HG03196 (cell line): ENCODE measurements around the gene ACP4.
"Not testable (repeated sequence)": the region's sequence is repeated elsewhere in the genome, so short reads cannot be mapped to it uniquely, and the experiment has no call there.

Experiments
- ATAC-seq: cut with Tn5 transposase; IDR thresholded peaks from one replicate; pipeline ENCODE4 v1.9.1; 2021; ENCODE audit not compliant: unreplicated experiment

ACP4 gene

DNA sequence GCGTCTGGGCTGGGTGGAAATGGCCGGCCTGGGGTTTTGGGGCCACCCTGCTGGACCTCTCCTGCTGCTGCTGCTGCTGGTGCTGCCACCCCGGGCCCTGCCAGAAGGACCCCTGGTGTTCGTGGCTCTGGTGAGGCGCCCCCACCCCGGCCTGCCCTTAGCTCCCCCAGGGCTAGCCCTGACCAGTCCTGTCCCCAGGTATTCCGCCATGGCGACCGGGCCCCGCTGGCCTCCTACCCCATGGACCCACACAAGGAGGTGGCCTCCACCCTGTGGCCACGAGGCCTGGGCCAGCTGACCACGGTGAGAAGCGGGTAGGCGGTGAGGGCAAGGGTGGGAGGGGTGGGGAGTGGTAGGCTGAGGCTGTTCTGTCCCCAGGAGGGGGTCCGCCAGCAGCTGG, at the start of gene ACP4:
ACP4 (plus strand) TSS at position 20 of the 400 bp plus-strand sequence; CDS start at position 20, 0 bp downstream.
- no peak for ATAC-seq

DNA sequence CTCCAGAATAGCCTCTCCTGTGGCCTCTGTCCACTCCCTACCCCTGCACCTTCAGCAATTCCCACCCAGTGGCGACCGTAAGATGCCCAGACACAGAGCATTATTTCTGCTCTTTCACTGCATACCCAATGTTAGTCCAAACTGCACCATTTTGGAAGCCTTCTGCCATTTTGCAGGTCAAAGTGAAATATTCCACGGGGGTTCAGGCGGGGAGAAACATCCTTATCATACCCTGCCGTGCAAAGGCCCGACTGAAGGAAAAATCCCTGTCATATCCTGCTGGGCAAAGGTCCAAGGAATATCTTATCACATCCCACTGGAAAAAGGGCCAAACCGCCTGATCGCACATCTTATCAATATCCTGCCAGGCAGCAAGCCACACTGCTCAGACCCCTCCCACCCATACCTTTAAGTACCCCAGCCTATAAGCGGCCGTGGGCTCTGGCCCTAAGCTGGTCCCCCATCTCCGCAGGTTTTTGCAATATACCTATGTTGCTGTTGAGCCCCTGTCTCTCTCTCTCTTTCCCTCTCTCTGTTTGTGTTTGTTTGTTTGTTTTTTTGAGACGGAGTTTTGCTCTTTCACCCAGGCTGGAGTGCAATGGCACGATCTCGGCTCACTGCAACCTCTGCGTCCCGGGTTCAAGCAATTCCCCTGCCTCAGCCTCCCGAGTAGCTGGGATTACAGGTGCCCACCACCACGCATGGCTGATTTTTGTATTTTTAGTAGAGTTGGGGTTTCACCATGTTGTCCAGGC, 48.9 kb upstream of the ACP4 start:
- no peak for ATAC-seq

GRCh38 chr19:50743537-50743936, 46.7 kb upstream of the ACP4 start:
- ATAC-seq = no peak

DNA sequence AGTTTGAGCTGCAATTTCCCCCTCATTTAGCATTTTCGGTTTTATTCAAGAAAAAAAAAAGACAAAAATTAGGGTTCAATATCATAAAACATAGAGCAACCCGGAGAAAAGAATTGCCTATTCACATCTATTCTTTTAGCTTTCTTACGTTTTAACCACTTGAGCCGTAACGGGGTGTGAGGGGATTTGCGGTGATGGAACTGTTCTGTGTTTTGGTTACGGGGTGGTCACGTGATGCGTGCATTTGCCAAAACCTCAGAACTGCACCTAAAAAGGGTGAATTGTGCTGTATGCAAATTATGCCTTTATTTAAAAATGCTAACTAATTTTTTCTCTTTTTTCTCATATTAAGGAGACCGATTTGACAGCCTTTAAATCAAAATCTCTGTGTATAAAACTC, 45.0 kb upstream of the ACP4 start:
- ATAC-seq = no peak

- not testable (repeated sequence) for ATAC-seq
Measured at GRCh38 chr19:50747141-50747540, 43.1 kb upstream of the ACP4 start.

- no peak for ATAC-seq
Measured at GRCh38 chr19:50749490-50749889, 40.7 kb upstream of the ACP4 start.

GRCh38 chr19:50750010-50750409, 40.2 kb upstream of the ACP4 start:
- no peak for ATAC-seq

- no peak for ATAC-seq
Measured at GRCh38 chr19:50753879-50754278, 36.3 kb upstream of the ACP4 start.

DNA sequence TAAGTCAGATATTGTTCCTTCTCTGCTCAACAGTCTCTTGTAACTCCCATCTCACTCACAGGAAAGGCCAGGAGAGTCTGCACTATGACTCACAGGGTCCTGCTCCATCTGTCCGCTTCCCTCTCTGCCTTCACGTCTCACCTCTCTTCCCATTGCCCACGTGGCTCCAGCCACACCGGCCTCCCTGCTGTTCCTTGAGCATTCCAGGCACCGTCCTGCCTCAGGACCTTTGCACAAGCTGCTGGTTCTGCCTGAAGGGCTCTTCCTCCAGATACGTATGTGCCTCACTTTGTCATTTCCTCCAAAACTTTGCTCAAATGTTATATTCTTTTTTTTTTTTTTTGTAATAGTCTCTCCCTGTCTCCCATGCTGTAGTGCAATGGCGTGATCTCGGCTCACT, 34.0 kb upstream of the ACP4 start:
- ATAC-seq = not testable (repeated sequence)

GRCh38 chr19:50757624-50758023, 32.6 kb upstream of the ACP4 start:
- not testable (repeated sequence) for ATAC-seq

DNA sequence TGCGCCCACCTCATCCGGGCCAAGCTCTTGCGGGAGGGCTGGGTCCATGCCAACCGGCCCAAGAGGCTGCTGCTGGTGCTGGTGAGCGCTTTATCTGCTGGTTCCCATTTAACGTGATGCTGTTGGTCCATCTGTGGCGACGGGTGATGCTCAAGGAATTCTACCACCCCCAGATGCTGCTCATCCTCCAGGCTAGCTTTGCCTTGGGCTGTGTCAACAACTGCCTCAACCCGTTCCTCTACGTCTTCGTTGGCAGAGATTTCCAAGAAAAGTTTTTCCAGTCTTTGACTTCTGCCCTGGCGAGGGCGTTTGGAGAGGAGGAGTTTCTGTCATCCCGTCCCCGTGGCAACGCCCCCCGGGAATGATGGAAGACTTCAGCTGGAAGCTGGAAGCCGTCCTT, 31.1 kb upstream of the ACP4 start:
- not testable (repeated sequence) for ATAC-seq

DNA sequence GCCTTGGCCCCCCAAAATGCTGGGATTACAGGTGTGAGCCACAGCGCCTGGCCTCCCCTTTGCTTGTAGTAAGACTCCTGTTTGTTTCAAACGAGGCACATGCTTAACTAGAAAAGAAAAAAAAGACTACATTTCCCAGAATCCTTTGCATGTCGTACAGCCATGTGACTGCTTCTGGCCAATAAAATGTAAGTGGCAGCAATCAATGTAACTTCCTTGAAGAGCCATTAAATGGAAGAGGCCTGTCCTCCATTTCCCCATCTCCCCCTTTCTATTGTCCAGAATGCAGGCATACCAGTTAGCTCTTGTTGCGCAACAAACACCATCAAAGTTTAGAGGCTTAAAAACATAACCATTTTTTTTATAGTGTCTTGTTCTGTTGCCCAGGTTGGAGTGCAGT, 30.3 kb upstream of the ACP4 start:
- ATAC-seq = no peak

DNA sequence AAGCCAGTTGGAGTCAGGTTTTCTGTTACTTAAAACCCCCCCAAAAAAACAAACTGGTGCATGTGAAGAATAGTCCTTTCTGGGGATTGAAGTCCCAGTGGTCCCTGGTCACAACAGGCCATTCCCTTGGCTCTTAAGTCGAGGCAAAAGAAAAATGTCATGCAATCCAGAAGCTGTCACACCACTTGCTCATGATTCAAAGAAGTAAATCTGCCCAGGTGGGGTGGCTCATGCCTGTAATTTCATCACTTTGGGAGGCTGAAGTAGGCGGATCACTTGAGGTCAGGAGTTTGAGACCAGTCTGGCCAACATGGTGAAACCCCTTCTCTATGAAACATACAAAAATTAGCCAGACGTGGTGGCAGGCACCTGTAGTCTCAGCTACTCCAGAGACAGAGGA, 28.7 kb upstream of the ACP4 start:
- not testable (repeated sequence) for ATAC-seq

GRCh38 chr19:50763521-50763920, 26.7 kb upstream of the ACP4 start:
- ATAC-seq = not testable (repeated sequence)

GRCh38 chr19:50764409-50764808, 25.8 kb upstream of the ACP4 start:
- no peak for ATAC-seq

DNA sequence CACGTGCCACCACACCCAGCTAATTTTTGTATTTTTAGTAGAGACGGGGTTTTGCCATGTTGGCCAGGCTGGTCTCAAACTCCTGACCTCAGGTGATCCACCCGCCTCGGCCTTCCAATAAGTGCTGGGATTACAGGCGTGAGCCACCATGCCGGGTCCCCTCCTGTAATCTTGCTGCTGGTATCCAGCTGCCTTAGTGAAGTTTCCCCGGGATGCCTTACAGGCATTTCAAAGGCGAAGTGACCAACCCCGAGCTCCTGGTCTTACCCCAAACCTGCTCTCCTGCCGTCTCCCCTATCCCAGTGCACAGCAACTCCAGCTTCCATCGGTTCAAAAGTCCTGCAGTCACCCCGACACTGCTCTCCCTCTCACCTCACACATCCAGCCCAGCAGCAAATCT, 23.5 kb upstream of the ACP4 start:
- not testable (repeated sequence) for ATAC-seq

GRCh38 chr19:50767263-50767662, 23.0 kb upstream of the ACP4 start:
- ATAC-seq = not testable (repeated sequence)

DNA sequence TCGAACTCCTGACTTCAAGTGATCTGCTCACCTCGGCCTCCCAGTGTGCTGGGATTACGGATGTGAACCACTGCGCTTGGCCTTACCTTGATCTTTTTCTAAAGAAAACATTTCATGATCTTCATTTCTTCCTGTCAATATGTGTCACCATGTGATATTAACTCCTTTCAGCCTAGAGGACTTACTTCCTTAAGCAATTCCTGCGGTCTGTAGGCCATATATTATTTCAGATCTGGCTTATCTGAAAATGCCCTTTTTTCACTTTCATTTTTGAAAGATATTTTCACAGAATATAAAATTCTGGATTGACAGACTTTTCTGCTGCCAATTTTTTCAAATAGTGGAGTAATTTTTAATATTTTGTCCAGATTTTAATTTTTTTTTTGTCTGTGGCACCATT, 21.9 kb upstream of the ACP4 start:
- no peak for ATAC-seq

DNA sequence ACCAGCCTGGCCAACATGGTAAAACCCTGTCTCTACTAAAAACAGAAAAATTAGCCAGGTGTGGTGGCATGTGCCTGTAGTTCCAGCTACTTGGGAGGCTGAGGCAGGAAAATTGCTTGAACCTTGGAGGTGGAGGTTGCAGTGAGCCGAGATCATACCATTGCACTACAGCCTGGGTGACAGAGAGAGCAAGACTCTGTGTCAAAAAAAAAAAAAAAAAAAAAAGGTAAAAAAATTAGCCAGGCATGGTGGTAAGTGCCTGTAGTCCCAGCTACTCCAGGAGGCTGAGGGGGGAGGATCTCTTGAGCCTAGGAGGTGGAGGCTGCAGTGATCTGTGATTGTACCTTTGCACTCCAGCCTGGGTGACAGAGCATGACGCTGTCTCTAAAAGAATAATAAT, 20.1 kb upstream of the ACP4 start, which contains the start of gene GPR32:
GPR32 (plus strand) TSS at position 301 of the 400 bp plus-strand sequence. CDS start 137 bp downstream, outside the sequence.
- not testable (repeated sequence) for ATAC-seq

DNA sequence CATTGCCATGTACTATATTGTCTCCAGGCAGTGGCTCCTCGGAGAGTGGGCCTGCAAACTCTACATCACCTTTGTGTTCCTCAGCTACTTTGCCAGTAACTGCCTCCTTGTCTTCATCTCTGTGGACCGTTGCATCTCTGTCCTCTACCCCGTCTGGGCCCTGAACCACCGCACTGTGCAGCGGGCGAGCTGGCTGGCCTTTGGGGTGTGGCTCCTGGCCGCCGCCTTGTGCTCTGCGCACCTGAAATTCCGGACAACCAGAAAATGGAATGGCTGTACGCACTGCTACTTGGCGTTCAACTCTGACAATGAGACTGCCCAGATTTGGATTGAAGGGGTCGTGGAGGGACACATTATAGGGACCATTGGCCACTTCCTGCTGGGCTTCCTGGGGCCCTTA, 19.3 kb upstream of the ACP4 start:
- no peak for ATAC-seq

DNA sequence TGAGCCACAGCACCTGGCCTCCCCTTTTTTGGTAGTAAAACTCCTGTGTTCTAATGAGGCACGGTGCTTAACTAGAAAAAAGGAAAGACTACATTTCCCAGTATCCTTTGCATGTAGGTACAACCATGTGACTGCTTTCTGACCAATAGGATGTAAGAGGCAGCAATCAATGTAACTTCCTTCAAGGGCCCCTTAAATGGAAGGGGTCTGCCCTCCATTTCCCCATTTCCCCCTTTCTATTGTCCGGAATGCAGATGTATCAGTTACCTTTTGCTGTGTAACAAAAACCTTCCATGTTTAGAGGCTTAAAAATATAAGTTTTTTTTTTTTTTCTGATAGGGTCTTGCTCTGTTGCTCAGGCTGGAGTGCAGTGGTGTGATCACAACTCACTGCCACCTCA, 17.7 kb upstream of the ACP4 start:
- no peak for ATAC-seq

GRCh38 chr19:50772912-50773311, 17.3 kb upstream of the ACP4 start:
- ATAC-seq = not testable (repeated sequence)

- ATAC-seq = not testable (repeated sequence)
Measured at GRCh38 chr19:50773454-50773853, 16.8 kb upstream of the ACP4 start.
